Liver (tissue), 9 donors: Measurements from ENCODE around the gene EMSY. TPM values are rescaled to one million over a fixed set of nuclear protein-coding genes. Genes with fewer than 3 reads are reported as not detected.

Experiments
- DNase-seq: peaks from one replicate; pipeline ENCODE4 v3.0.0-alpha.2; 2017; ENCODE audit warnings: low spot score
- H3K27ac ChIP-seq, 2 donors: one replicate each; pipeline ENCODE4 v1.7.0; 2013; ENCODE audit warnings: inconsistent platforms in 2 of 2, low read length in 2 of 2, control low read depth in 1 of 2, low read depth in 1 of 2, mild to moderate bottlenecking in 1 of 2
- H3K27me3 ChIP-seq, 4 donors: one replicate each; pipeline versions ENCODE4 v1.6.1 to v1.7.0; 2013; ENCODE audit warnings: low read length in 3 of 4, inconsistent platforms in 1 of 4, mild to moderate bottlenecking in 1 of 4, moderate library complexity in 1 of 4; ENCODE audit not compliant: control insufficient read depth in 4 of 4, insufficient read depth in 4 of 4
- H3K36me3 ChIP-seq, 4 donors: one replicate each; pipeline versions ENCODE4 v1.6.1 to v1.7.0; 2013; ENCODE audit warnings: low read length in 3 of 4, mild to moderate bottlenecking in 3 of 4, low read depth in 1 of 4, moderate library complexity in 1 of 4; ENCODE audit not compliant: control insufficient read depth in 4 of 4, insufficient read depth in 3 of 4
- H3K4me1 ChIP-seq, 4 donors: one replicate each; pipeline versions ENCODE4 v1.6.1 to v1.7.0; 2013; ENCODE audit warnings: low read length in 3 of 4, mild to moderate bottlenecking in 3 of 4, moderate library complexity in 1 of 4; ENCODE audit not compliant: control insufficient read depth in 4 of 4, insufficient read depth in 4 of 4
- H3K4me3 ChIP-seq, 3 donors: one replicate each; pipeline versions ENCODE4 v1.6.1 to v1.7.0; 2013; ENCODE audit warnings: low read length in 3 of 3, control low read depth in 1 of 3, low read depth in 1 of 3, mild to moderate bottlenecking in 1 of 3
- H3K9ac ChIP-seq, 2 donors: one replicate each; pipeline ENCODE4 v1.7.0; 2013; ENCODE audit warnings: low read length in 2 of 2, mild to moderate bottlenecking in 2 of 2, moderate library complexity in 2 of 2, control low read depth in 1 of 2, low read depth in 1 of 2
- H3K9me3 ChIP-seq, 4 donors: one replicate each; pipeline versions ENCODE4 v1.6.1 to v1.7.0; 2013; ENCODE audit warnings: low read length in 3 of 4; ENCODE audit not compliant: control insufficient read depth in 4 of 4
- EGR1 ChIP-seq, 2 donors: IDR thresholded peaks; 2 replicates each; pipeline ENCODE4 v1.6.1; 2016 to 2018; ENCODE audit warnings: antibody characterized with exemption in 2 of 2, low read depth in 2 of 2
- FOXA1 ChIP-seq: IDR thresholded peaks from 2 replicates; pipeline ENCODE4 v1.6.1; 2016; ENCODE audit warnings: antibody characterized with exemption
- FOXA2 ChIP-seq: IDR thresholded peaks from 2 replicates; pipeline ENCODE4 v1.6.1; 2016; ENCODE audit warnings: antibody characterized with exemption
- HNF4A ChIP-seq, 2 donors: conservative IDR thresholded peaks; 2 replicates each; pipeline ENCODE4 v1.6.1; 2016; ENCODE audit warnings: antibody characterized with exemption in 2 of 2, mild to moderate bottlenecking in 2 of 2
- HNF4G ChIP-seq: IDR thresholded peaks from 2 replicates; pipeline ENCODE4 v1.6.1; 2016; ENCODE audit warnings: antibody characterized with exemption
- JUND ChIP-seq, 2 donors: IDR thresholded peaks; 2 replicates each; pipeline ENCODE4 v1.6.1; 2016; ENCODE audit warnings: antibody characterized with exemption in 2 of 2
- NR2F2 ChIP-seq: IDR thresholded peaks from 2 replicates; pipeline ENCODE4 v1.6.1; 2016; ENCODE audit warnings: antibody characterized with exemption
- RAD21 ChIP-seq, 2 donors: IDR thresholded peaks; 2 replicates each; pipeline ENCODE4 v1.6.1; 2016; ENCODE audit warnings: antibody characterized with exemption in 2 of 2, mild to moderate bottlenecking in 2 of 2
- SP1 ChIP-seq: IDR thresholded peaks from 2 replicates; pipeline ENCODE4 v1.6.1; 2018; ENCODE audit warnings: antibody characterized with exemption, mild to moderate bottlenecking
- YY1 ChIP-seq: IDR thresholded peaks from 2 replicates; pipeline ENCODE4 v1.6.1; 2016; ENCODE audit warnings: antibody characterized with exemption, mild to moderate bottlenecking
- WGBS: extraction: QIAGEN DNeasy Blood & Tissue Kit; methylation state at CpG from one replicate; pipeline ENCODE4 v1.1.7; 2013; 5-methylcytosine and 5-hydroxymethylcytosine counted together
- polyA plus RNA-seq, 2 donors: library from polyadenylated mRNA; stranded (reverse) in 1 of 2; unstranded in 1 of 2; fragments of 200-250 nt in 1 of 2; fragments of >200 nt in 1 of 2; fragmentation: Nextera tagmentation in 1 of 2; extraction: Ambion mirVana in 1 of 2; gene quantifications; one replicate each; pipeline versions ENCODE4 v1.2.1 to v1.2.3, GENCODE V29; 2013 to 2015
- total RNA-seq, 2 donors: library from RNA; depleted of rRNA; stranded (reverse); fragments of >200 nt; gene quantifications; one replicate each; pipeline ENCODE4 v1.2.3, GENCODE V29; 2014
- TF ChIP-seq, protein P1 (sequence below): IDR thresholded peaks from 2 replicates; pipeline ENCODE4 v1.6.1; 2016; ENCODE audit warnings: antibody characterized with exemption
- TF ChIP-seq, protein P2 (sequence below): IDR thresholded peaks from 2 replicates; pipeline ENCODE4 v1.6.1; 2016; ENCODE audit warnings: antibody characterized with exemption
- TF ChIP-seq, protein P3 (sequence below): IDR thresholded peaks from 2 replicates; pipeline ENCODE4 v1.6.1; 2016; ENCODE audit warnings: antibody characterized with exemption, mild to moderate bottlenecking
- TF ChIP-seq, protein P4 (sequence below): IDR thresholded peaks from 2 replicates; pipeline ENCODE4 v1.6.1; 2016; ENCODE audit warnings: antibody characterized with exemption
- TF ChIP-seq, protein P5 (sequence below): fragments of 150-350 bp; IDR thresholded peaks from 2 replicates; pipeline ENCODE4 v1.5.1; 2017; ENCODE audit warnings: improper control_type of control experiment, low read depth, low read length; ENCODE audit not compliant: missing input control
- donor health status: healthy.
- donor health status: healthy.
- donor health status: healthy.
- donor health status: healthy.
- donor health status: healthy.

EMSY gene
- total and polyA plus RNA-seq, 4 donors: 4.2 to 14.8 (median 8.9) TPM

DNA sequence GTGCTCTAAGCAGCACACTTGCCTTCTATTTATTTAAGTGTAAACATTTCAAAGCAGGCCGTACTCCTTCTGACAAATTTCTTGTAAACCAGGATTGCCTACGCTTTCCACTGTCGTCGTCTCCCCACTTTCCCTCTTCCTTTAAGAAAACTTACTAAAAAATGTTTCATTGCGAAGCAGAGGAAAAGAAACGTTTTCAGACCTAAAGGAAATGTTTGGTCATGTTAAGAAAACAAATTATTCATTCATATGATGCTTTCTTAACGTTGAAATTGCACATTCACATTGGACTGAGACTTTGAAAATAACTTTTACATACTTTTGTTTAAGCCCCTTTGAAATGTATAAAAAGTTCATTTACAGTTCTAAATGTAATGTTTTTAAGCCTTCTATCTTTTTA is 106.0 kb downstream of the EMSY start:
- WGBS: 82% methylated on average over 7 of the region's 7 CpGs
- Histone ChIP-seq H3K4me1 (no peaks in the 10 kb centered on the region), H3K27ac (no peak overlapping the region), H3K9ac (no peak overlapping the region), H3K27me3 (no peaks in the 10 kb centered on the region), H3K36me3 (peaks cover 3 to 24% (median 10%) of the 10 kb centered on the region in 4 donors), H3K9me3 (no peaks in the 10 kb centered on the region), H3K4me3 (no peak overlapping the region)
- DNase-seq: no peak
- TF ChIP-seq, protein P1, sequence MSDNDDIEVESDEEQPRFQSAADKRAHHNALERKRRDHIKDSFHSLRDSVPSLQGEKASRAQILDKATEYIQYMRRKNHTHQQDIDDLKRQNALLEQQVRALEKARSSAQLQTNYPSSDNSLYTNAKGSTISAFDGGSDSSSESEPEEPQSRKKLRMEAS: no peak
- TF ChIP-seq, protein P2, sequence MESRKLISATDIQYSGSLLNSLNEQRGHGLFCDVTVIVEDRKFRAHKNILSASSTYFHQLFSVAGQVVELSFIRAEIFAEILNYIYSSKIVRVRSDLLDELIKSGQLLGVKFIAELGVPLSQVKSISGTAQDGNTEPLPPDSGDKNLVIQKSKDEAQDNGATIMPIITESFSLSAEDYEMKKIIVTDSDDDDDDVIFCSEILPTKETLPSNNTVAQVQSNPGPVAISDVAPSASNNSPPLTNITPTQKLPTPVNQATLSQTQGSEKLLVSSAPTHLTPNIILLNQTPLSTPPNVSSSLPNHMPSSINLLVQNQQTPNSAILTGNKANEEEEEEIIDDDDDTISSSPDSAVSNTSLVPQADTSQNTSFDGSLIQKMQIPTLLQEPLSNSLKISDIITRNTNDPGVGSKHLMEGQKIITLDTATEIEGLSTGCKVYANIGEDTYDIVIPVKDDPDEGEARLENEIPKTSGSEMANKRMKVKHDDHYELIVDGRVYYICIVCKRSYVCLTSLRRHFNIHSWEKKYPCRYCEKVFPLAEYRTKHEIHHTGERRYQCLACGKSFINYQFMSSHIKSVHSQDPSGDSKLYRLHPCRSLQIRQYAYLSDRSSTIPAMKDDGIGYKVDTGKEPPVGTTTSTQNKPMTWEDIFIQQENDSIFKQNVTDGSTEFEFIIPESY: no peak
- no peak for TF ChIP-seq RAD21 (IDR thresholded peaks at IDR 0.05)
- no peak for TF ChIP-seq FOXA1

DNA sequence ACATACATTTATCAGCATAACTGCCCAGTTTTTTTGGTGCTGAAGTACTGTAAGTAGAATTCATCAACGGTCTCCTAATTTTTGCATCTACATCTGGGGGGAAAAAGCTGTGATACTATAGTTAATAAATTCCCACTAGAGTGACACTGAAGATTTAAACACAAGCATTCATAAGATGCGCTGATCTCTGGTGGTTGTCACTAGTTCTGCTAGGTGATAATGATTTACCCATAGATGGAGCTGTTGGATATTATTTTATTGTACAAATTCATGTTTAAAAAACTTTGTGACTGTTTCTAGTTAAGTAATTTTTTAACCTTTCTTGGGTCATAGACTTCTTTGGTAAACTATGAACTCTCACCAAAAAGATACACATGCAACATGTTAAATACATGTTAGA is 106.6 kb downstream of the EMSY start:
- TF ChIP-seq FOXA2 (no peak), RAD21 (IDR thresholded peaks at IDR 0.05) (peak; percentile 46 to 57), HNF4A (conservative IDR thresholded peaks at IDR 0.05) (no peak)
- H3K4me3 ChIP-seq: no peak overlapping the region
- WGBS: 85% methylated on average over 2 of the region's 2 CpGs
- H3K9me3 ChIP-seq: no peaks in the 10 kb centered on the region
- no peak overlapping the region for H3K9ac ChIP-seq
- no peak overlapping the region for H3K27ac ChIP-seq
- H3K27me3 ChIP-seq: no peaks in the 10 kb centered on the region
- peaks cover 0 to 19% (median 5%) of the 10 kb centered on the region in 4 donors for H3K36me3 ChIP-seq
- DNase-seq: no peak
- H3K4me1 ChIP-seq: no peaks in the 10 kb centered on the region

DNA sequence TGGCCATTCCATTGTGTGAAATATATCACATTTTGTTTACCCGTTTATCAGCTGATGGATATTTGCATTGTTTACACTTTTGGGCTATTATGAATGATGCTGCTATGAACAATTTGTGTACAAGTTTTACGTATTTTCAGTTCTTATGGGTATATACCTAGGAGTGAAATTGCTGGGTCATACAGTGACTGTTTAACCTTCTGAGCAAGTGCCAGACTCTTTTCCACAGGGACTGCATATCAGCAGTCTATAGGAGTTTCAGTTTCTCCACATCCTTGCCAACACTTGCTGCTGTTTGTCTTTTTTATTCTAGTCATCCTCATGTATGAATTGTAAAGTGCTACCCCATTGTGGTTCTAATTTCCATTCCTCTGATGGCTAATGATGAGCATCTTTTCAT is 108.2 kb downstream of the EMSY start:
- H3K27ac ChIP-seq: no peak overlapping the region
- no peak overlapping the region for H3K4me3 ChIP-seq
- no peaks in the 10 kb centered on the region for H3K27me3 ChIP-seq
- no peaks in the 10 kb centered on the region for H3K4me1 ChIP-seq
- TF ChIP-seq HNF4G (no peak), FOXA1 (no peak), JUND (IDR thresholded peaks at IDR 0.05) (no peak), SP1 (no peak), NR2F2 (no peak), YY1 (no peak), EGR1 (IDR thresholded peaks at IDR 0.05; ENCODE audit: low read depth in 2 of 2) (no peak)
- TF ChIP-seq, protein P2: no peak
- TF ChIP-seq, protein P3, sequence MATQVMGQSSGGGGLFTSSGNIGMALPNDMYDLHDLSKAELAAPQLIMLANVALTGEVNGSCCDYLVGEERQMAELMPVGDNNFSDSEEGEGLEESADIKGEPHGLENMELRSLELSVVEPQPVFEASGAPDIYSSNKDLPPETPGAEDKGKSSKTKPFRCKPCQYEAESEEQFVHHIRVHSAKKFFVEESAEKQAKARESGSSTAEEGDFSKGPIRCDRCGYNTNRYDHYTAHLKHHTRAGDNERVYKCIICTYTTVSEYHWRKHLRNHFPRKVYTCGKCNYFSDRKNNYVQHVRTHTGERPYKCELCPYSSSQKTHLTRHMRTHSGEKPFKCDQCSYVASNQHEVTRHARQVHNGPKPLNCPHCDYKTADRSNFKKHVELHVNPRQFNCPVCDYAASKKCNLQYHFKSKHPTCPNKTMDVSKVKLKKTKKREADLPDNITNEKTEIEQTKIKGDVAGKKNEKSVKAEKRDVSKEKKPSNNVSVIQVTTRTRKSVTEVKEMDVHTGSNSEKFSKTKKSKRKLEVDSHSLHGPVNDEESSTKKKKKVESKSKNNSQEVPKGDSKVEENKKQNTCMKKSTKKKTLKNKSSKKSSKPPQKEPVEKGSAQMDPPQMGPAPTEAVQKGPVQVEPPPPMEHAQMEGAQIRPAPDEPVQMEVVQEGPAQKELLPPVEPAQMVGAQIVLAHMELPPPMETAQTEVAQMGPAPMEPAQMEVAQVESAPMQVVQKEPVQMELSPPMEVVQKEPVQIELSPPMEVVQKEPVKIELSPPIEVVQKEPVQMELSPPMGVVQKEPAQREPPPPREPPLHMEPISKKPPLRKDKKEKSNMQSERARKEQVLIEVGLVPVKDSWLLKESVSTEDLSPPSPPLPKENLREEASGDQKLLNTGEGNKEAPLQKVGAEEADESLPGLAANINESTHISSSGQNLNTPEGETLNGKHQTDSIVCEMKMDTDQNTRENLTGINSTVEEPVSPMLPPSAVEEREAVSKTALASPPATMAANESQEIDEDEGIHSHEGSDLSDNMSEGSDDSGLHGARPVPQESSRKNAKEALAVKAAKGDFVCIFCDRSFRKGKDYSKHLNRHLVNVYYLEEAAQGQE: no peak
- TF ChIP-seq, protein P4, sequence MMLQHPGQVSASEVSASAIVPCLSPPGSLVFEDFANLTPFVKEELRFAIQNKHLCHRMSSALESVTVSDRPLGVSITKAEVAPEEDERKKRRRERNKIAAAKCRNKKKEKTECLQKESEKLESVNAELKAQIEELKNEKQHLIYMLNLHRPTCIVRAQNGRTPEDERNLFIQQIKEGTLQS: no peak
- TF ChIP-seq, protein P5, sequence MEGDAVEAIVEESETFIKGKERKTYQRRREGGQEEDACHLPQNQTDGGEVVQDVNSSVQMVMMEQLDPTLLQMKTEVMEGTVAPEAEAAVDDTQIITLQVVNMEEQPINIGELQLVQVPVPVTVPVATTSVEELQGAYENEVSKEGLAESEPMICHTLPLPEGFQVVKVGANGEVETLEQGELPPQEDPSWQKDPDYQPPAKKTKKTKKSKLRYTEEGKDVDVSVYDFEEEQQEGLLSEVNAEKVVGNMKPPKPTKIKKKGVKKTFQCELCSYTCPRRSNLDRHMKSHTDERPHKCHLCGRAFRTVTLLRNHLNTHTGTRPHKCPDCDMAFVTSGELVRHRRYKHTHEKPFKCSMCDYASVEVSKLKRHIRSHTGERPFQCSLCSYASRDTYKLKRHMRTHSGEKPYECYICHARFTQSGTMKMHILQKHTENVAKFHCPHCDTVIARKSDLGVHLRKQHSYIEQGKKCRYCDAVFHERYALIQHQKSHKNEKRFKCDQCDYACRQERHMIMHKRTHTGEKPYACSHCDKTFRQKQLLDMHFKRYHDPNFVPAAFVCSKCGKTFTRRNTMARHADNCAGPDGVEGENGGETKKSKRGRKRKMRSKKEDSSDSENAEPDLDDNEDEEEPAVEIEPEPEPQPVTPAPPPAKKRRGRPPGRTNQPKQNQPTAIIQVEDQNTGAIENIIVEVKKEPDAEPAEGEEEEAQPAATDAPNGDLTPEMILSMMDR: no peak
- H3K9me3 ChIP-seq: no peaks in the 10 kb centered on the region
- H3K9ac ChIP-seq: no peak overlapping the region
- H3K36me3 ChIP-seq: peaks cover 0 to 12% (median 4%) of the 10 kb centered on the region in 4 donors
- WGBS: 97% methylated on average over 2 of the region's 2 CpGs
- DNase-seq: no peak
